AG09319 (cell line): Measurements from ENCODE around the gene PDCL3.

Experiments used
- DNase-seq: peaks from one replicate; pipeline ENCODE4 v3.0.0-alpha.2; 2010; ENCODE audit warnings: low read depth; ENCODE audit errors: extremely low read depth
- TF ChIP-seq, protein P1 (sequence below): IDR thresholded peaks from 2 replicates; pipeline ENCODE4 v1.5.1; 2011; ENCODE audit warnings: low read depth, mild to moderate bottlenecking, inconsistent platforms, low read length, moderate library complexity

PDCL3 gene

DNA sequence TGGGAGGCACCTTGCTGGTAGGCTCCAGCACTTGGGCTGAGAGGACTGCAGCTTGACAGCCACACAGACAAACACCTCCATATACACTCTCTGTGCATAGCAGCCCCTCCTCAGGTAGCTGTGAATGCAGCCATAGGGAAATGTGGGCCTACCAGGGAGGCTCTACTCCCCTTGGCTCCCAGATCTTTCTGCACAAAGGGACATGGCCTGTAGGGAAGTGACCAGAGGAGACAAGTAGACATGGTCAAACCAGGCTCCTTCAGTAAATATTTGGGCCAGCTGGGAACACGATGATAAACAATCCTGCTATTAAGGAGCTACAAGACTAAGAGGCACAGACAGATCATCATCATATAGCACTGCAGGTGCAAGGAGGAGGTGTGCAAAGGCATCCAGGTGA lies 35.9 kb upstream of the PDCL3 start:
- no peak for DNase-seq
- TF ChIP-seq, protein P1, sequence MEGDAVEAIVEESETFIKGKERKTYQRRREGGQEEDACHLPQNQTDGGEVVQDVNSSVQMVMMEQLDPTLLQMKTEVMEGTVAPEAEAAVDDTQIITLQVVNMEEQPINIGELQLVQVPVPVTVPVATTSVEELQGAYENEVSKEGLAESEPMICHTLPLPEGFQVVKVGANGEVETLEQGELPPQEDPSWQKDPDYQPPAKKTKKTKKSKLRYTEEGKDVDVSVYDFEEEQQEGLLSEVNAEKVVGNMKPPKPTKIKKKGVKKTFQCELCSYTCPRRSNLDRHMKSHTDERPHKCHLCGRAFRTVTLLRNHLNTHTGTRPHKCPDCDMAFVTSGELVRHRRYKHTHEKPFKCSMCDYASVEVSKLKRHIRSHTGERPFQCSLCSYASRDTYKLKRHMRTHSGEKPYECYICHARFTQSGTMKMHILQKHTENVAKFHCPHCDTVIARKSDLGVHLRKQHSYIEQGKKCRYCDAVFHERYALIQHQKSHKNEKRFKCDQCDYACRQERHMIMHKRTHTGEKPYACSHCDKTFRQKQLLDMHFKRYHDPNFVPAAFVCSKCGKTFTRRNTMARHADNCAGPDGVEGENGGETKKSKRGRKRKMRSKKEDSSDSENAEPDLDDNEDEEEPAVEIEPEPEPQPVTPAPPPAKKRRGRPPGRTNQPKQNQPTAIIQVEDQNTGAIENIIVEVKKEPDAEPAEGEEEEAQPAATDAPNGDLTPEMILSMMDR: no peak

DNA sequence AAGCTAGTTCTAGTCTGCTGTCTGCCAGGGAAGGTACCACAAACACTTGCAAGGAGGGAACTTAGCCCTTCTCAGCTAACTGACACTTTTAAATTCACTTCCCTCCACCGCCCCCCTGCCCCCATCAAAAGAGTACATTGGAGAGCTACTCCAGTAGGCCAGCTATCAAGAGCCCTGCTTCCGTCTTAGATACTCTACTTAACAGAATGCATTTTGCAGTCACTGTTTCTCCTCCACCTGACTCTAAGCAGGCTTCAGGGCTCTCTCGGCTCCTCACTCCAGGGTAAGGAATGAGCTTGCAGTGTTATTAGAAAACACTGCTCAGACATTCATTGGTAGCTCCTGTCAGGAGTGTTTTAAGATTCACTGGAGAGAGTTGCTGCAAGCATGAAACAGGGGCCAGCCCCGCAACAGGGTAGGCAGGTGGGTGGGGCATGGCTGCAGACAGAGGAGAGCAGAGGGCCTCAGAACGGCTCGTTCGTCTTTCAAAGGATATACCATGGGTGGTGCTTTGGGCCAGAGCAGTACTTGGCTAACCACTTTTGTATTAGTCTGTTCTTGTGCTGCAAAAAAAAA lies 35.3 kb upstream of the PDCL3 start:
- TF ChIP-seq, protein P1: no peak
- no peak for DNase-seq

DNA sequence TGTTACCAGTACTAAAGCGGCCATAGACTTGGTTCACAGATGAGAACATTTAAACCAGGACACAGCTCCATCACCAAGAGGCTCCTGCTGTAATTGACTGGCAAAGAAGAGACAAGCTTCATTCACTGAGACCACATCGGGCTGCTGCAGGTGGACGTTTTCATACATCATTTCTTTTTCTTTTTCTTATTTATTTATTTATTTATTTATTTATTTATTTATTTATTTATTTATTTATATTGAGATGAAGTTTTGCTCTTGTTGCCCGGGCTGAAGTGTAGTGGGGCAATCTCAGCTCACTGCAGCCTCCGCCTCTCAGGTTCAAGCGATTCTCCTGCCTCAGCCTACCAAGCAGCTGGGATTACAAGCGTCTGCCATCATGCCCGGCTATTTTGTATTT lies 33.6 kb upstream of the PDCL3 start:
- TF ChIP-seq, protein P1: no peak
- no peak for DNase-seq

DNA sequence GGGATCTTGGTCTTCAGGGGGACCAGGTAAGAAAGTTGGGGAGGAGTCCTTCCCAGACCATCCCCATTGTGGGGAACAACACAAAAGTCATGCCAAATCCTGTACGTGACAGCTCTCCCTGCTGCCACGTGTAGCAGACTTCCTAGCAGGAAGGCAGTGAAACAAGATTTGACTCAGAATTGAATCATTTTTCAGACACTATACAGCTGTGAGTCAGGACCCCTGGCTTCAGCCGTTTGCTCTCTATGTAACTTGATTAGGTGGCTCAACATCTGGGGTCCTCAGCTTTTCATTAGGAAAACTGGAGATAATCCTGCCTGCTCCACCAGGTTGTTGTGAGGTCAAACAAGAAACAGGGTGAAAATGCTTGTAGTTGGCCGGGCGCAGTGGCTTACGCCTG lies 32.9 kb upstream of the PDCL3 start:
- TF ChIP-seq, protein P1: no peak
- DNase-seq: no peak

DNA sequence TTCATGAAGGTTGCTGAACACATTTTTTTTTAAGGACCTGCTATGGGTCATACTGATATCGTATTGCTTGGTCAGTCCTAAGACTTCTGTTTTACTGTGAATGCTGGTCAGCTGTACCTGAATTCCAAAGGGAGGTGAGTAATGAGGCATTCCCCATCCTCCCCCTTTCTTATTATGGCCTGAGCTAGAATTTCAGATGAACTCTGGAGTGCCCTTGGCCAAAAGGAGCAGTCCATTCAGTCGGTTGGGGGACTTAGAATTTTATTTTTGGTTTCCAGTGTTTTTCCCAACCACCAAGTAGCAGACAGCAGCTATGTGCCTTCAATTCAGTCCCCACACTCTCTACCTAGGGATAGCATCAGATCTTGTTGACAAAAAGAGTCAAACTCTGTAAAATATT lies 26.9 kb upstream of the PDCL3 start:
- TF ChIP-seq, protein P1: no peak
- no peak for DNase-seq

DNA sequence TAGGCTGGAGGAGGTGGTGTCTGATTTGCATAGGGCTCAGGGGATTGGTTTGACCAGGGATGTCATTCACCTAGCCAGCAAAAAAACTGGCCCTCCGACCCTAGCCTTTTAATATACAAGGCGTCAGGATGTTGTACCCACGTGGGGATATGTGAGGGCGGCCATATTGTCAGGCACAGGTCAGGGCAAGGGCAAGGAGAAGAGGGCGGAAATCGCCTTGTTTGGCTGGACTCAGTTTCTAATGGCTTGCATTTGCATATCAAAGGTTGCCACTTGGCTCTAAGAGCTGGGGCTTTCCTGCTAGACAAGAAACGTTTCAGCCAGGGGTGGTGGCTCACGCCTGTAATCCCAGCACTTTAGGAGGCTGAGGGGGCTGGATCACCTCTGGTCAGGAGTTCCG lies 24.9 kb upstream of the PDCL3 start:
- TF ChIP-seq, protein P1: no peak

DNA sequence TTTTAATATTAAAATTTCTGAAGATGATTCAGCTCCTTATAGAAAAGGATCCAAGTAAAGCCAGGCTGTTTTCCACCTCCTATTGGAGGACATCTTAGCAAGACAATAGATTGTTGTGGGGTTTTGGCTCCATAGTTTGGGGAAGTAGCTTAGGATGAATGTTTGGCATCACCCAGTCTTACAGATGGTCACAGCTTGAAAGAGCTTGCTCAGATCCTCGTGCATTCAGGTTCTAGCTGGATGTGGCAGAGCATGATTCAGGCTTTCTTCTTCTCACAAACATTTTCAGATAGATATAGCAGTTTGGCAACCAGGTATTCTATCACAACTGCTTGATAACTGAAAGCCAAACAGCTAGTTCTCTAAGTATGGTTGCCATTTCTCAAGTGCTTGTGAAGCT lies 23.6 kb upstream of the PDCL3 start:
- TF ChIP-seq, protein P1: no peak
- no peak for DNase-seq

More for the DNA sequence above, 24.9 kb upstream of the PDCL3 start:
- no peak for DNase-seq
